ENCODE measurements around the gene RXRA.

DNA sequence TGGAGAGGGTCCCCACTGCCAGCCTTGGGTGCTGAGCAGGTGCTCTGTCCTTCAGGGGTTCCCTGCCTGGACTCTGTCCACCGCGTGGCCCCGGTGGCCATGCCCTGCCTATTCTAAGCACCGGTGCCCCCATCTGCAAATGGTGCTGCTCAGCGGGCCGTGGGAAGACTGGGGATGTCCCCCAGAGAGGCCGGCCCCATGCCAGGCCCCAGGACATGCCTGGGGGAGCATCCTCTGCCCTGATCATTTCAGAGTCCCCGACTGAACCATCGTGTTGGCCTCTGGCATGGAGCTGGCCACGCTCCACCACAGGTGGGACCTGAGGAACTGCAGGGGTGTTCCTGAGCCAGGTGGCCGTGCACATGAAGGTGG lies 64.7 kb downstream of the RXRA start:
- TF ChIP-seq, protein P1, sequence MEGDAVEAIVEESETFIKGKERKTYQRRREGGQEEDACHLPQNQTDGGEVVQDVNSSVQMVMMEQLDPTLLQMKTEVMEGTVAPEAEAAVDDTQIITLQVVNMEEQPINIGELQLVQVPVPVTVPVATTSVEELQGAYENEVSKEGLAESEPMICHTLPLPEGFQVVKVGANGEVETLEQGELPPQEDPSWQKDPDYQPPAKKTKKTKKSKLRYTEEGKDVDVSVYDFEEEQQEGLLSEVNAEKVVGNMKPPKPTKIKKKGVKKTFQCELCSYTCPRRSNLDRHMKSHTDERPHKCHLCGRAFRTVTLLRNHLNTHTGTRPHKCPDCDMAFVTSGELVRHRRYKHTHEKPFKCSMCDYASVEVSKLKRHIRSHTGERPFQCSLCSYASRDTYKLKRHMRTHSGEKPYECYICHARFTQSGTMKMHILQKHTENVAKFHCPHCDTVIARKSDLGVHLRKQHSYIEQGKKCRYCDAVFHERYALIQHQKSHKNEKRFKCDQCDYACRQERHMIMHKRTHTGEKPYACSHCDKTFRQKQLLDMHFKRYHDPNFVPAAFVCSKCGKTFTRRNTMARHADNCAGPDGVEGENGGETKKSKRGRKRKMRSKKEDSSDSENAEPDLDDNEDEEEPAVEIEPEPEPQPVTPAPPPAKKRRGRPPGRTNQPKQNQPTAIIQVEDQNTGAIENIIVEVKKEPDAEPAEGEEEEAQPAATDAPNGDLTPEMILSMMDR (IDR thresholded peaks at IDR 0.05): no peak
- TF ChIP-seq POLR2A (IDR thresholded peaks at IDR 0.05): no peak

All from thyroid gland (tissue), 4 donors.